ENCODE data around the gene MLEC. TPM values are rescaled to one million over a fixed set of nuclear protein-coding genes. Genes with fewer than 3 reads are reported as not detected.

MLEC gene
- total and polyA plus RNA-seq, 7 experiments from 2014 or later = 24.5 to 132 (median 41.6) TPM

DNA sequence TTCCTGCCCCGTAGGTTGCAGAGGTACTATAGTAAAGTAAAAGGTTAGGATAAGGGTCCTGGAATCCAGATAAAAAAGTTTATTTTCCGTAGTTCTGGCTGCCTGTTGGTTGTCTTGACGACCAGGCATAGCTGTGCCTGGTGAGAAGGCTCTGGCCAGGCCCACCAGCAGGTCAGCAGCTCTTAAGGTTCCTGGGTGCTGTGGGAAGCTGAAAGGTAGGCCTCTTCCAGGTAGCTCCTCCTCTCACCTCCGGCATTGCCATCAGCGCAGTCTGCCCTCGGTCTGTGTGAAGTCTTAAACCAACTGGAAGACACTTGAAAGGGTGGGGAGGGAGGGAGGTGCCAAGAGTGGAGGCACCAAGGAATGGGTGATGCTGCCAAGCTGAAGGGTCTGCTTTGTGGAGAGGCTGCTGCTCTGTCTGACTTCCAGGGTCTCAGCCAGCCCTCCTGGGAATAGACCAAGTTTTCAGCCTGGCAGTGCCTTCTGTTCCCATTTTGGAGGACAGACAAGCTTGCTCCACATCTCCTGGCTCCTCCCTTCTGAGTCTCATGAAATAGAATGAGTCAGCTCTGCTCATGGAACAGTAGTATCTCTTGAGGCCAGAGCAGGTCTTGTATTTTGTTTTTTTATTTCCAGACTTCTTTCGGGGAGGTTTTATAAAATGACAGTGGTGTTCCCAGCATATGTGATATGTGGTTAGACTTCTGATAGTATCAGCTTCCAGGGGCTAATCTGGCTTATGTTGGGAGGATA, 33.5 kb downstream of the MLEC start:
- intact Hi-C loops (cut with micrococcal nuclease) = no loop called here
- H3K36me3 ChIP-seq (ENCODE audit: control insufficient read depth in 2 of 3, insufficient read depth in 3 of 3, low read length in 3 of 3) = peaks cover 6 to 73% (median 22%) of the 10 kb centered on the region in 3 experiments

DNA sequence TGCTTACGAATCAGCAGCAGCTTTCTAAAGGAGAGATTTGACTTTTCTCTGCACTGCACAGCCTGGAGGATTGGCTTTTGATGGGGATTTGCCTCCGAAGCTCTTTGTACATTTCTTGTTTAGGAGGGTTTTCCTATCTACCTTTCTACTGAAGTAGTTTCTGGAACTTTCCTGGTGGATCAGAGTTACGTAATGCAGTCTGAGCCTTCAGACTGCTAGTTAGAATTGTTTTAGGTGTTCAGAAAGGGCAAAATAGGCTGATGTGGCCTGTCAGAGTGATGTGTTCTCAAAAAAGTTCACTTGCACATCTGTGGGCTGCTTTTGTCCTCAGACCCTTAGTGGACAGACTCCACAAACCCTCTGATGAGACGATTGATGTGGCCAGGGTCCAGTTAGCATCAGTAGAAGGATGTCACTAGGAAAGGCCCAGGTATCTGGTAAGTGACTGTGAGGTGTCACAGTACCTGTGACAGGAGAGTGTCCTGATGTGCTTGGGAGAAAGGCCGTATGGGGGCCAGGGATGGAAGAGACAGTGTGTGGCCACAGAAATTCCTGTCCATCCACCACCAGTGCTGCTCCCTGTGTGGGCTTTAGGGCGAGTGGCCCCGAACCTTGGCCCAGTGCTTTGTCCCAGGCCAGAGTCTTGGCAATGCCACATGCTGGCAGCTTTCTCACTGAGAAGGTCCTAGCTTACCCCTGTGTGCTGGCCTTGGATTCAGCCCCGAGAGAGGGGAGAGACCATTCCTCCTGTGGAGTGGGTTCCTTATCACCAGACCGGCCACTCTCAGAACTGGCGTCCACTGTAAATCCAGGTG, 34.2 kb downstream of the MLEC start:
- Mint-ChIP-seq H3K9me3 (no peaks in the 10 kb centered on the region), H3K4me3 (no peak overlapping the region), H3K27me3 (no peaks in the 10 kb centered on the region), H3K36me3 (peaks cover 18 to 58% (median 20%) of the 10 kb centered on the region in 5 donors), H3K4me1 (peaks cover 13 to 36% (median 28%) of the 10 kb centered on the region in 7 donors), H3K27ac (no peak overlapping the region)
- Histone ChIP-seq H3K27ac (ENCODE audit: low read depth, low read length) (no peak overlapping the region), H3K27me3 (ENCODE audit: control insufficient read depth in 2 of 2, insufficient read depth in 2 of 2, low read length in 2 of 2) (no peaks in the 10 kb centered on the region), H3K4me3 (ENCODE audit: low read length) (no peak overlapping the region), H3K4me1 (ENCODE audit: control insufficient read depth in 2 of 2, insufficient read depth in 2 of 2, low read length in 2 of 2) (peaks cover 7 to 8% of the 10 kb centered on the region in 2 donors), H3K36me3 (ENCODE audit: control insufficient read depth in 2 of 3, insufficient read depth in 3 of 3, low read length in 3 of 3) (peaks cover 6 to 67% (median 19%) of the 10 kb centered on the region in 3 experiments), H3K9me3 (ENCODE audit: control insufficient read depth in 2 of 3, low read length in 3 of 3) (no peaks in the 10 kb centered on the region)
- DNase-seq = no peak
- CTCF ChIA-PET = interaction anchor here (1.5 kb wide), 1 partner anchor 10 kb away, joined by 3 read pairs; no protein-coding TSS in a partner anchor
- no peak for ATAC-seq
- POLR2A ChIA-PET = no interaction called here
- intact Hi-C loops (cut with micrococcal nuclease) = no loop called here

More for the DNA sequence above, 33.5 kb downstream of the MLEC start:
- Mint-ChIP-seq H3K27ac (no peak overlapping the region), H3K4me3 (no peak overlapping the region), H3K27me3 (no peaks in the 10 kb centered on the region), H3K4me1 (peaks cover 12 to 31% (median 24%) of the 10 kb centered on the region in 7 donors), H3K9me3 (no peaks in the 10 kb centered on the region), H3K36me3 (peaks cover 19 to 62% (median 21%) of the 10 kb centered on the region in 5 donors)
- ChIA-PET POLR2A (interaction anchor here (0.9 kb wide), 1 partner anchor 13 kb away, joined by 3 read pairs; no protein-coding TSS in a partner anchor), CTCF (interaction anchor here (1.5 kb wide), 1 partner anchor 9 kb away, joined by 3 read pairs; no protein-coding TSS in a partner anchor)
- Histone ChIP-seq H3K27me3 (ENCODE audit: control insufficient read depth in 2 of 2, insufficient read depth in 2 of 2, low read length in 2 of 2) (no peaks in the 10 kb centered on the region), H3K4me3 (ENCODE audit: low read length) (no peak overlapping the region), H3K9me3 (ENCODE audit: control insufficient read depth in 2 of 3, low read length in 3 of 3) (no peaks in the 10 kb centered on the region), H3K27ac (ENCODE audit: low read depth, low read length) (no peak overlapping the region), H3K4me1 (ENCODE audit: control insufficient read depth in 2 of 2, insufficient read depth in 2 of 2, low read length in 2 of 2) (peaks cover 5 to 7% of the 10 kb centered on the region in 2 donors)
- DNase-seq (no peak), ATAC-seq (peak; percentile 46)

DNA sequence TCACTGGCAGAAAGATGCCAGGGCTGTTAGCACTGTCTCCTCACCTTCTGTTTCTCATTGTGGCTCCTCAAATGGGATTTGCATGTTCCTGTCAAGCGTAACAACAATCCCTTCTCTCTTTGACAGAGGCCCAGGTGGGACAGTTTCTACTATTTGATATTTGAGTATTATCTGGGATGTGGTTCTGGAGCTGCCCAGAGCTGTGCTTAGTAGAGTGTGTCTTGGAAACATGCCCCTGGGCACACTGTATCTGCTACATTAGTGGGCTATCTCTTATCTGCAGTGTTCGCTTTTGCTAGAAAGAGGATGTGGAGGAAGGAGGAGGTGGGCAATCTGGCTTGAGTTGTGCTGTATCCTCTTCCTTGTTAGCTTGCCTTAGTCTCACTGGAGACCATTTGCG, 34.9 kb downstream of the MLEC start:
- Mint-ChIP-seq H3K9me3 (no peaks in the 10 kb centered on the region), H3K27me3 (no peaks in the 10 kb centered on the region), H3K27ac (no peak overlapping the region), H3K4me1 (peaks cover 19 to 40% (median 34%) of the 10 kb centered on the region in 7 donors), H3K4me3 (no peak overlapping the region), H3K36me3 (peaks cover 13 to 51% (median 18%) of the 10 kb centered on the region in 5 donors)
- no peaks in the 10 kb centered on the region for H3K27me3 ChIP-seq (ENCODE audit: control insufficient read depth in 2 of 2, insufficient read depth in 2 of 2, low read length in 2 of 2)
- peaks cover 12 to 13% of the 10 kb centered on the region in 2 donors for H3K4me1 ChIP-seq (ENCODE audit: control insufficient read depth in 2 of 2, insufficient read depth in 2 of 2, low read length in 2 of 2)
- ChIA-PET POLR2A (no interaction called here), CTCF (no interaction called here)
- H3K4me3 ChIP-seq (ENCODE audit: low read length) = no peak overlapping the region
- intact Hi-C loops (cut with micrococcal nuclease) = no loop called here
- ATAC-seq = no peak
- H3K9me3 ChIP-seq (ENCODE audit: control insufficient read depth in 2 of 3, low read length in 3 of 3) = no peaks in the 10 kb centered on the region
- peaks cover 2 to 60% (median 13%) of the 10 kb centered on the region in 3 experiments for H3K36me3 ChIP-seq (ENCODE audit: control insufficient read depth in 2 of 3, insufficient read depth in 3 of 3, low read length in 3 of 3)
- no peak for DNase-seq
- H3K27ac ChIP-seq (ENCODE audit: low read depth, low read length) = no peak overlapping the region

DNA sequence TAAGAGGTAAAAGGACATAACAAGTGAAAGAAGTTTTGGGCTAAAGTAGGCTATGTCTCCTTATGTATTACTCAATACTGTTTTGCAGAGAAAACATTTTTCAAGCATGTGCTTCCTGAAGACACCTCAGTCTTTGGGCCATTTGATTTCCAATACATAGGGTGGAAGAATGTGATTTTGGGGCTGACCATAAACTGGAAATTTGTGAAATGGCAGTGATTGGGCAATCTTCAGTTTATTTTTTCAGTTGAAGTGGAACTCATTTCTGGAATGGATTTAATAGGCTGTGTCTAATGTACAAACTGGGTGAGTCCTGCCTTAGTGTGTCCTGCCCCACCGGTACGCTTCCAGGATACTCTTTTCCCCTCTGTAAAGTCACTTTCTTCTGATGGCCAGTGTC, 35.8 kb downstream of the MLEC start:
- intact Hi-C loops (cut with micrococcal nuclease) = no loop called here
- H3K4me1 ChIP-seq (ENCODE audit: control insufficient read depth in 2 of 2, insufficient read depth in 2 of 2, low read length in 2 of 2) = peaks cover 12 to 13% of the 10 kb centered on the region in 2 donors
- no peaks in the 10 kb centered on the region for H3K27me3 Mint-ChIP-seq
- no peak overlapping the region for H3K4me3 ChIP-seq (ENCODE audit: low read length)
- peaks cover 0 to 52% (median 8%) of the 10 kb centered on the region in 3 experiments for H3K36me3 ChIP-seq (ENCODE audit: control insufficient read depth in 2 of 3, insufficient read depth in 3 of 3, low read length in 3 of 3)
- ChIA-PET POLR2A (no interaction called here), CTCF (no interaction called here)
- H3K4me1 Mint-ChIP-seq = peaks cover 19 to 40% (median 34%) of the 10 kb centered on the region in 7 donors
- no peaks in the 10 kb centered on the region for H3K27me3 ChIP-seq (ENCODE audit: control insufficient read depth in 2 of 2, insufficient read depth in 2 of 2, low read length in 2 of 2)
- H3K27ac Mint-ChIP-seq = no peak overlapping the region
- peaks cover 13 to 47% (median 18%) of the 10 kb centered on the region in 5 donors for H3K36me3 Mint-ChIP-seq
- DNase-seq = no peak
- ATAC-seq = no peak
- H3K9me3 ChIP-seq (ENCODE audit: control insufficient read depth in 2 of 3, low read length in 3 of 3) = no peaks in the 10 kb centered on the region
- H3K27ac ChIP-seq (ENCODE audit: low read depth, low read length) = no peak overlapping the region
- H3K9me3 Mint-ChIP-seq = no peaks in the 10 kb centered on the region
- no peak overlapping the region for H3K4me3 Mint-ChIP-seq

DNA sequence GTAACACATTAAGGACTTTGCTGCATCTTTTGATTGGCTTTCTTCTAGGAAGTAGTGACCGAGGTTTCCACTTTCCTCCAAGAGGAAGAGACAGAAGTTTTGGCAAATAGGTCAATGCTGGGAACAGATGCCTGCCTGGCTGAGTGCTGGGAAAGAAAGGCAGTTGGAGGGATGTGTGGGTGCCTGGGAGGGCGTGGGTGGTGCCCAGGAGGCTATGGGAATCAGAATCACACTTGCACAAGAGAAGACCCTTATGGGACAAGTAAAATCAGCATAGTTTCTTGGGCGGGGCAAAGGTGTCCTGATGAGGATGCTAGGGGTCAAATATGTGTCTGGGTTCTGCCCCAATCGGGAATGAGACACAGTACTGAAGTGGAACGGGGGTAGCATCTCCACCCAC, 37.8 kb downstream of the MLEC start:
- Mint-ChIP-seq H3K36me3 (peaks cover 6 to 39% (median 12%) of the 10 kb centered on the region in 5 donors), H3K9me3 (no peaks in the 10 kb centered on the region), H3K4me1 (peaks cover 6 to 30% (median 23%) of the 10 kb centered on the region in 7 donors), H3K4me3 (peak overlapping the region; percentile 82 to 98 (median 90)), H3K27me3 (no peaks in the 10 kb centered on the region), H3K27ac (peak overlapping the region in 8 of 9 donors; percentile 21 to 84 (median 59))
- Histone ChIP-seq H3K4me1 (ENCODE audit: control insufficient read depth in 2 of 2, insufficient read depth in 2 of 2, low read length in 2 of 2) (peaks cover 12 to 13% of the 10 kb centered on the region in 2 donors), H3K27me3 (ENCODE audit: control insufficient read depth in 2 of 2, insufficient read depth in 2 of 2, low read length in 2 of 2) (no peaks in the 10 kb centered on the region), H3K4me3 (ENCODE audit: low read length) (no peak overlapping the region), H3K36me3 (ENCODE audit: control insufficient read depth in 2 of 3, insufficient read depth in 3 of 3, low read length in 3 of 3) (peaks cover 0 to 33% (median 0%) of the 10 kb centered on the region in 3 experiments), H3K27ac (ENCODE audit: low read depth, low read length) (no peak overlapping the region), H3K9me3 (ENCODE audit: control insufficient read depth in 2 of 3, low read length in 3 of 3) (no peaks in the 10 kb centered on the region)
- intact Hi-C loops (cut with micrococcal nuclease) = loop anchor here (1.0 to 5.0 kb wide), 5 partner anchors 14 to 187 kb away; partner anchors contain the start of genes POP5 (in 2 of the 2), SPPL3 (in 2 of the 2) and UNC119B (in 1 of the 2)
- POLR2A ChIA-PET = no interaction called here
- CTCF ChIA-PET = interaction anchor here (1.2 kb wide), 1 partner anchor 78 kb away, joined by 5 read pairs; no protein-coding TSS in a partner anchor
- DNase-seq = no peak
- ATAC-seq = no peak

DNA sequence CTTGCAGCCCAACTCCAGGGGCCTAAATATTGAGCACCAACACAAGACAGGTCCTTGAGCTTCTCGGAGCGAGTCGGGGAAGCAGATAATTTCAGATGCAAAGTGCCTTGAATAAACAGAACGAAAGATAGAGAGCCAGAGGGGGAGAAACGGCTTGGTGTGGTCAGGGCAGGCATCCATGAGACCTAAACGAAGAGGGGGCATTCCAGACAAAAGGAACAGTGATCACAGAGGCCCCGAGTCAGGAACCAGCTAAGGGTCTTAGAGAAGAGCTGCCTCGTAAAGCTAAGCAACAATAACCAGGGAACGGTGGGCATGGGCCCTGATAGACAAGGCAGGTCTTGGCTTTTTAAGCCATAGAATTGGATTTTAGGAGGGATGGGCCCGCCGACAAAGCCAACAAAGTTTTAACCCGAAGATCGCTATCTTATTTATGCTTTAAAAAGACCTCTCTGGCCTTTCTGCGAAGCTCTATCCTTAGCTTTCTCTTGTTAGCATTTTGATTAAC, 38.3 kb downstream of the MLEC start:
- ChIA-PET POLR2A (no interaction called here), CTCF (interaction anchor here (1.2 kb wide), 1 partner anchor 78 kb away, joined by 5 read pairs; no protein-coding TSS in a partner anchor)
- Mint-ChIP-seq H3K4me3 (peak overlapping the region; percentile 82 to 98 (median 90)), H3K9me3 (no peaks in the 10 kb centered on the region), H3K36me3 (peaks cover 6 to 39% (median 12%) of the 10 kb centered on the region in 5 donors), H3K27me3 (no peaks in the 10 kb centered on the region), H3K4me1 (peaks cover 6 to 28% (median 23%) of the 10 kb centered on the region in 7 donors), H3K27ac (peak overlapping the region; percentile 25 to 84 (median 70))
- peak overlapping the region; percentile 78 for H3K4me3 ChIP-seq (ENCODE audit: low read length)
- peak overlapping the region; percentile 76 for H3K27ac ChIP-seq (ENCODE audit: low read depth, low read length)
- H3K27me3 ChIP-seq (ENCODE audit: control insufficient read depth in 2 of 2, insufficient read depth in 2 of 2, low read length in 2 of 2) = no peaks in the 10 kb centered on the region
- DNase-seq (no peak), ATAC-seq (no peak)
- H3K9me3 ChIP-seq (ENCODE audit: control insufficient read depth in 2 of 3, low read length in 3 of 3) = no peaks in the 10 kb centered on the region
- intact Hi-C loops (cut with micrococcal nuclease) = loop anchor here (1.0 to 5.0 kb wide), 5 partner anchors 15 to 188 kb away; partner anchors contain the start of genes POP5 (in 2 of the 2), SPPL3 (in 2 of the 2) and UNC119B (in 1 of the 2)
- H3K4me1 ChIP-seq (ENCODE audit: control insufficient read depth in 2 of 2, insufficient read depth in 2 of 2, low read length in 2 of 2) = peaks cover 12 to 13% of the 10 kb centered on the region in 2 donors
- peaks cover 0 to 31% (median 0%) of the 10 kb centered on the region in 3 experiments for H3K36me3 ChIP-seq (ENCODE audit: control insufficient read depth in 2 of 3, insufficient read depth in 3 of 3, low read length in 3 of 3)

Data from naive thymus-derived CD4-positive, alpha-beta T cell (primary cell).